Measurements from ENCODE around the gene ALLC. TPM values are rescaled to one million over a fixed set of nuclear protein-coding genes. Genes with fewer than 3 reads are reported as not detected.

ALLC gene
- total RNA-seq, 4 donors from 2014 or later = not detected

- H3K4me1 ChIP-seq = no peaks in the 10 kb centered on the region
- intact Hi-C loops (cut with DNase I; ENCODE audit: low total_unique reads) (no loop called here), in situ Hi-C loops (cut with MboI; ENCODE audit: low sequenced_read_pairs in 4 of 4) (no loop called here)
- no peaks in the 10 kb centered on the region for H3K27me3 ChIP-seq
- ATAC-seq (no peak), DNase-seq (no peak)
- H3K27ac ChIP-seq = no peak overlapping the region
- no peaks in the 10 kb centered on the region for H3K36me3 ChIP-seq
- no peak overlapping the region for H3K4me3 ChIP-seq
- no peak for TF ChIP-seq CTCF (IDR thresholded peaks at IDR 0.05 in 4 of 5, conservative IDR thresholded peaks at IDR 0.05 in 1 of 5)
- no peak for TF ChIP-seq POLR2A (IDR thresholded peaks at IDR 0.05)
- no peaks in the 10 kb centered on the region for H3K9me3 ChIP-seq
Observed at GRCh38 chr2:3675687-3676086, 17.7 kb downstream of the ALLC start.

GRCh38 chr2:3677436-3677835 lies 19.4 kb downstream of the ALLC start:
- ATAC-seq (no peak), DNase-seq (no peak)
- Histone ChIP-seq H3K36me3 (no peaks in the 10 kb centered on the region), H3K4me3 (no peak overlapping the region), H3K27me3 (no peaks in the 10 kb centered on the region), H3K4me1 (no peaks in the 10 kb centered on the region), H3K27ac (no peak overlapping the region), H3K9me3 (no peaks in the 10 kb centered on the region)
- in situ Hi-C loops (cut with MboI; ENCODE audit: low sequenced_read_pairs in 4 of 4) (no loop called here), intact Hi-C loops (cut with DNase I; ENCODE audit: low total_unique reads) (no loop called here)
- no peak for TF ChIP-seq CTCF (IDR thresholded peaks at IDR 0.05 in 4 of 5, conservative IDR thresholded peaks at IDR 0.05 in 1 of 5)
- no peak for TF ChIP-seq POLR2A (IDR thresholded peaks at IDR 0.05)

GRCh38 chr2:3678212-3678611 lies 20.2 kb downstream of the ALLC start:
- intact Hi-C loops (cut with DNase I; ENCODE audit: low total_unique reads) = no loop called here

GRCh38 chr2:3679180-3679579 lies 21.2 kb downstream of the ALLC start:
- Histone ChIP-seq H3K36me3 (no peaks in the 10 kb centered on the region), H3K4me3 (no peak overlapping the region), H3K4me1 (no peaks in the 10 kb centered on the region), H3K27me3 (no peaks in the 10 kb centered on the region), H3K27ac (no peak overlapping the region), H3K9me3 (no peaks in the 10 kb centered on the region)
- no peak for ATAC-seq
- intact Hi-C loops (cut with DNase I; ENCODE audit: low total_unique reads) (no loop called here), in situ Hi-C loops (cut with MboI; ENCODE audit: low sequenced_read_pairs in 4 of 4) (no loop called here)
- no peak for TF ChIP-seq CTCF (IDR thresholded peaks at IDR 0.05 in 4 of 5, conservative IDR thresholded peaks at IDR 0.05 in 1 of 5)
- TF ChIP-seq POLR2A (IDR thresholded peaks at IDR 0.05) = no peak
- DNase-seq = no peak

More at GRCh38 chr2:3678212-3678611, 20.2 kb downstream of the ALLC start:
- Histone ChIP-seq H3K4me3 (no peak overlapping the region), H3K27ac (no peak overlapping the region), H3K36me3 (no peaks in the 10 kb centered on the region), H3K9me3 (no peaks in the 10 kb centered on the region), H3K4me1 (no peaks in the 10 kb centered on the region), H3K27me3 (no peaks in the 10 kb centered on the region)
- ATAC-seq (no peak), DNase-seq (no peak)
- TF ChIP-seq CTCF (IDR thresholded peaks at IDR 0.05 in 4 of 5, conservative IDR thresholded peaks at IDR 0.05 in 1 of 5) (no peak), POLR2A (IDR thresholded peaks at IDR 0.05) (no peak)
- in situ Hi-C loops (cut with MboI; ENCODE audit: low sequenced_read_pairs in 4 of 4) = no loop called here

Measured in gastrocnemius medialis (tissue), 4 donors.